ENCODE measurements around the gene LAMA1. TPM values are rescaled to one million over a fixed set of nuclear protein-coding genes. Genes with fewer than 3 reads are reported as not detected.
A peak's percentile ranks its signal among the peaks of the same experiment; 100 is the strongest.

LAMA1 gene
- total RNA-seq, 2 donors from 2014 or later = 0.15 to 1.1 TPM

DNA sequence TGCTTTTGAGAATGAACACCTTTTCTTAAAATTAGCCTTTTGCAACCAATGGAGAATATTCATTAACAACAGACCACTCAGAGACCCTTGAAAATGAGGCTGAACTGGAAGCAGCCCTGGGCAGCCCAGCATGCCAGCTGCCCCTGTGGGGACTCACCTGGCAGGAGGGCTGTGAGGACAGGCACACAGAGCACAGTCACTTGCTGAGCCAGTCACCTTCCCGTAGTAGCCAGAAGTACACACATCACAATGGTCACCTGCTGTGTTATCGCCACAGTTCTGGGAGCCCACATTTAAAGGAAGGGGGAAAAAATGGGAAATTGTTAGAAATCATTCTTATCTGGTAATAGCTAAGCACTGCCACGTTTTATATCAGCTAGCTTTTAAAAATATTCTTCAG lies 115.5 kb downstream of the LAMA1 start:
- Histone ChIP-seq H3K4me3 (no peak overlapping the region), H3K27me3 (no peaks in the 10 kb centered on the region), H3K4me1 (no peaks in the 10 kb centered on the region), H3K27ac (no peak overlapping the region), H3K36me3 (no peaks in the 10 kb centered on the region), H3K9me3 (no peaks in the 10 kb centered on the region)
- TF ChIP-seq, protein P1, sequence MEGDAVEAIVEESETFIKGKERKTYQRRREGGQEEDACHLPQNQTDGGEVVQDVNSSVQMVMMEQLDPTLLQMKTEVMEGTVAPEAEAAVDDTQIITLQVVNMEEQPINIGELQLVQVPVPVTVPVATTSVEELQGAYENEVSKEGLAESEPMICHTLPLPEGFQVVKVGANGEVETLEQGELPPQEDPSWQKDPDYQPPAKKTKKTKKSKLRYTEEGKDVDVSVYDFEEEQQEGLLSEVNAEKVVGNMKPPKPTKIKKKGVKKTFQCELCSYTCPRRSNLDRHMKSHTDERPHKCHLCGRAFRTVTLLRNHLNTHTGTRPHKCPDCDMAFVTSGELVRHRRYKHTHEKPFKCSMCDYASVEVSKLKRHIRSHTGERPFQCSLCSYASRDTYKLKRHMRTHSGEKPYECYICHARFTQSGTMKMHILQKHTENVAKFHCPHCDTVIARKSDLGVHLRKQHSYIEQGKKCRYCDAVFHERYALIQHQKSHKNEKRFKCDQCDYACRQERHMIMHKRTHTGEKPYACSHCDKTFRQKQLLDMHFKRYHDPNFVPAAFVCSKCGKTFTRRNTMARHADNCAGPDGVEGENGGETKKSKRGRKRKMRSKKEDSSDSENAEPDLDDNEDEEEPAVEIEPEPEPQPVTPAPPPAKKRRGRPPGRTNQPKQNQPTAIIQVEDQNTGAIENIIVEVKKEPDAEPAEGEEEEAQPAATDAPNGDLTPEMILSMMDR (IDR thresholded peaks at IDR 0.05) = no peak
- no peak for DNase-seq (ENCODE audit: low spot score)

DNA sequence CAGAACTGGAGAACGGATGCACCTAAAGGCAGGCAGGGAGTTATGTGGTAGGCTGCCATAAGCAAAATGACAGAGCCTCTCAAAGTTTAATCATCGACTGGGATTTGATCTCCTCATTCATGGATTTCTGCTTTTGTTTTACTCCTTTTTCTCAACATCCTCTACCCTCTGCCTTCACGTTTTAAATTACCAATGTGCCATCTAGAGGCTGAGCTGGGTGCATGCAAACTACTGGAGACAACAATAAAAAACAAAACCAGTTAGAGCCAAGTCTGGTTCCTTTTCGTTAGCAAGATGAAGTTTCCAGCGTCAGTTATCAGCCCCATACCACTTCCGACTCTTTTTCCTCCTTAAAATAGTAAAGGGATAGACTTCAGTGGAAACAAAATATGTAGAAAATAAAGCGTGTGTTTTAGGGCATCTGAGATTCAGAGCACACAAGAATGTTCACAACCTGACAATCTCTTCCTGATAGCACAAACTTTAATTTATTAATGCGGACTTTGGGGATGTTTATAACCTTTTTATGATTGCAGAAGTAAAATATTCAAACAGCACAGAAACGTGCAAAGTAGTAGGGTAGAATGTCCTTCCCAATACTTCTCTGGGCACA lies 117.0 kb downstream of the LAMA1 start:
- H3K9me3 ChIP-seq = no peaks in the 10 kb centered on the region

DNA sequence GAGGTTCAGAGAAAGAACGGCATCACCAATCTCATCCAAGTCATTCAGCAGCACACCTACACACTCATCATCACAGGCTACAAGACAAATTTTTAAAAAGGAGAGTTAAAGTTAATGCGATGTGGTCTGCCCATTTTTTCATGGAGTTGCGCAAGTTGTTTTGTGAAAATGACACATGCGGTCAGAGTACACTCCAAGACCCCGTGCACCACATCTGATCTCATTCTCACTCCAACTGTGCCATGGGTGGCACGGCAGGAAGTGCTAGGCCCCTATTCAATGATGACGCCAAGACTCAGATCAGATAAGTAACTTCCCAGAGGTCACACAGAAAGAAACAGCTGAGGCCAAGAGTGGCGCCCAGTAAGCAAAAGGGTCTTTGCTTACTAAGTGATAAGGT lies 119.8 kb downstream of the LAMA1 start:
- TF ChIP-seq, protein P1 (IDR thresholded peaks at IDR 0.05) = no peak
- no peak for DNase-seq (ENCODE audit: low spot score)
- no peak overlapping the region for H3K27ac ChIP-seq
- no peaks in the 10 kb centered on the region for H3K4me1 ChIP-seq
- no peaks in the 10 kb centered on the region for H3K36me3 ChIP-seq
- no peaks in the 10 kb centered on the region for H3K9me3 ChIP-seq
- H3K4me3 ChIP-seq = no peak overlapping the region
- no peaks in the 10 kb centered on the region for H3K27me3 ChIP-seq

More for the DNA sequence above, 117.0 kb downstream of the LAMA1 start:
- H3K27me3 ChIP-seq = no peaks in the 10 kb centered on the region
- H3K4me3 ChIP-seq = no peak overlapping the region
- no peak for DNase-seq (ENCODE audit: low spot score)
- TF ChIP-seq, protein P1 (IDR thresholded peaks at IDR 0.05) = peak in 1 of 2 donors; percentile 42
- H3K27ac ChIP-seq = no peak overlapping the region
- H3K4me1 ChIP-seq = no peaks in the 10 kb centered on the region
- H3K36me3 ChIP-seq = no peaks in the 10 kb centered on the region

DNA sequence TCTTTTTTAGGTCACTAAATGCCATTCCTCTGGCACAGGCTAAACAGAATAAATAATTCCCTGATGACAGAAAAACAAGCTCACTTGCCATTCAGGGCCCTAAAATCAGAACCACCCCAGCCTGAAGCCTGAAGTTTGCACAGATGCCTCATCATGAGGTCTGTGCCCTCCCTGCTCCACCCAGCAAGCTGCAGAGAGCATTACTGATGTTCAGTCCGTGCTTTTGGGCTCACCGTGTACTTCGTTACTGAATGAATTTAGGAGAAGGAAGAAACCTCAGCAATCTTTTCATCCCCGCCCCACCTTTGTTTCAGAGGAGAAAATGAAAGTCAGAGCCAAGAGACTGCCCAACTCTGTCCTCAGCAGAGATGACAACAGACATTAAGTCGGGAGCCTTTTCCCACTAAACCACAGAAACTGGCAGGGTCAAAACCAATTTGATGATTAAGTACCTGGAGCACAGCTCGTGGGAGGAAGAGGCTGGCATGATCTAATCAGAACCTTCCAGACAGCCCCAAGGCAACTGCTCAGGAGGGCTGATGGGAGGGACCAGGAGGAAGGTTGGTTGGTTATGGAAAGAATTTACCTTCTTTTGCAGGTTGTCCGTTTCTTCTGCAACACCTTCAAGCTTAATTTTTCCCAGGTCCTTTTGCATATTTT lies 122.7 kb downstream of the LAMA1 start:
- no peaks in the 10 kb centered on the region for H3K4me1 ChIP-seq

DNA sequence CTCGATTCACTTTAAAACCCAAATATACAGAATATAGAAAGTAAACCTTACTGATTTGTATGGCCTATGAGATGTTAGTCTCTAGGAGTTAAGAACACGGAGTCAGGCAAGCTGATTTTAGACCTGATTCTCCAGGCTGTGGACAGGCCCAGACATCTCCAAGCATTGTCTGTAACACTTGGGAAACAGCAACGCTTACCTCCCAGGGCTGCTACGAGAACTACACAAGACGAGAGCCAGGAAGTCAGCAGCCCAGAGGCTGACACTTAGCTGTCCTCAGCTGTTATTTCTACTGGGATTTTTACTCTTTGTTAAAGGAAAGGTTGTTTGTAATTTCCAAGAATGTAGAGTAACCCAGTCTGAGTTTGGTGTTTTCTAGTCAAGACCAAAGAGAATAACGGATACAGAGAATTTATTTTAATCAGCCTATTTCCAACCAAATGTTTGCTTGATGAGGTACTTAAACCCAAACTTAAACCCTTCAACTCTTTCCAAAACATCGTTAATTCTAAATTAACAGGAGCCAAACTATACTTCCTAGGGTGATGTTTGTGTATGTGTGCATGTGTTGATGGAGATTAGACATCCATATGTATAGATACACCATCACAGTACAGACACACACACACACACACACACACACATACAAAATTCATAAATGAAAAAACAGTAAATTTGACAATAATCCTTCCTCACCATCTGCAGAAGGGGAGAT lies 123.4 kb downstream of the LAMA1 start:
- no peaks in the 10 kb centered on the region for H3K9me3 ChIP-seq
- TF ChIP-seq, protein P1 (IDR thresholded peaks at IDR 0.05) = no peak

More for the DNA sequence above, 122.7 kb downstream of the LAMA1 start:
- H3K36me3 ChIP-seq = no peaks in the 10 kb centered on the region
- no peak overlapping the region for H3K4me3 ChIP-seq
- H3K9me3 ChIP-seq = no peaks in the 10 kb centered on the region
- no peak for DNase-seq (ENCODE audit: low spot score)
- no peak overlapping the region for H3K27ac ChIP-seq
- TF ChIP-seq, protein P1 (IDR thresholded peaks at IDR 0.05) = no peak
- H3K27me3 ChIP-seq = no peaks in the 10 kb centered on the region

More for the DNA sequence above, 123.4 kb downstream of the LAMA1 start:
- Histone ChIP-seq H3K4me1 (no peaks in the 10 kb centered on the region), H3K4me3 (no peak overlapping the region), H3K27me3 (no peaks in the 10 kb centered on the region), H3K36me3 (no peaks in the 10 kb centered on the region), H3K27ac (no peak overlapping the region)
- DNase-seq (ENCODE audit: low spot score) = no peak
